Loucy (cell line): ENCODE measurements around the gene UMODL1.

Experiments
- H2AFZ ChIP-seq: fragments of 200-600 bp; sonication (generic); 2 replicates; pipeline ENCODE4 v1.6.0; 2016; ENCODE audit warnings: antibody characterized with exemption, mild to moderate bottlenecking, low read length, moderate library complexity
- H3F3A ChIP-seq: fragments of 200-600 bp; 2 replicates; pipeline ENCODE4 v1.6.0; 2016; ENCODE audit warnings: antibody characterized with exemption, low read depth, mild to moderate bottlenecking
- H3K27me3 ChIP-seq: fragments of 200-600 bp; sonication (generic); 2 replicates; pipeline ENCODE4 v1.6.1; 2014; ENCODE audit warnings: low read length, mild to moderate bottlenecking; ENCODE audit not compliant: insufficient read depth, poor library complexity, severe bottlenecking
- H3K36me3 ChIP-seq: fragments of 200-600 bp; sonication (generic); 2 replicates; pipeline ENCODE4 v1.6.1; 2016; ENCODE audit warnings: low read length; ENCODE audit not compliant: insufficient read depth
- H3K4me1 ChIP-seq: fragments of 200-600 bp; sonication (generic); 2 replicates; pipeline ENCODE4 v1.5.1; 2014; ENCODE audit warnings: low read length, mild to moderate bottlenecking; ENCODE audit not compliant: insufficient read depth, poor library complexity, severe bottlenecking
- H3K4me2 ChIP-seq: fragments of 200-600 bp; sonication (generic); 2 replicates; pipeline ENCODE4 v1.6.0; 2014; ENCODE audit warnings: antibody characterized with exemption, low read length, low read depth, mild to moderate bottlenecking; ENCODE audit not compliant: poor library complexity, severe bottlenecking
- H3K4me3 ChIP-seq: fragments of 200-600 bp; sonication (generic); 2 replicates; pipeline ENCODE4 v1.5.1; 2014; ENCODE audit warnings: low read length, mild to moderate bottlenecking, mixed read lengths; ENCODE audit not compliant: poor library complexity, severe bottlenecking
- H3K79me2 ChIP-seq: fragments of 200-600 bp; sonication (generic); 2 replicates; pipeline ENCODE4 v1.6.1; 2014; ENCODE audit warnings: low read length; ENCODE audit not compliant: insufficient read depth
- H3K9ac ChIP-seq: fragments of 200-600 bp; sonication (generic); 2 replicates; pipeline ENCODE4 v1.6.0; 2014; ENCODE audit warnings: mild to moderate bottlenecking, low read depth, low read length, moderate library complexity; ENCODE audit not compliant: poor library complexity, severe bottlenecking
- H3K9me2 ChIP-seq: fragments of 200-600 bp; sonication (generic); replicated peaks from 2 replicates; pipeline ENCODE4 v1.6.1; 2016; ENCODE audit warnings: low read depth, low read length, mixed read lengths
- H3K9me3 ChIP-seq: fragments of 200-600 bp; sonication (generic); 2 replicates; pipeline ENCODE4 v1.6.1; 2014; ENCODE audit warnings: mild to moderate bottlenecking, antibody characterized with exemption, low read length, low read depth; ENCODE audit not compliant: insufficient read depth
- H4K20me1 ChIP-seq: fragments of 200-600 bp; sonication (generic); 2 replicates; pipeline ENCODE4 v1.6.0; 2014; ENCODE audit warnings: antibody characterized with exemption, low read length, mild to moderate bottlenecking; ENCODE audit not compliant: insufficient read depth, poor library complexity, severe bottlenecking
- EZH2phosphoT487 ChIP-seq: fragments of 200-600 bp; IDR thresholded peaks from 2 replicates; pipeline ENCODE4 v1.6.1; 2018; ENCODE audit warnings: antibody characterized with exemption, mild to moderate bottlenecking, moderate library complexity, borderline replicate concordance
- TF ChIP-seq, protein P1 (sequence below): fragments of 200-600 bp; sonication (generic); conservative IDR thresholded peaks from 2 replicates; pipeline ENCODE4 v1.5.1; 2014; ENCODE audit warnings: mild to moderate bottlenecking, antibody characterized with exemption, low read length

The UMODL1 gene

GRCh38 chr21:42086969-42087368, 15.9 kb downstream of the UMODL1 start:
- Histone ChIP-seq H2AFZ (no peak overlapping the region), H3K4me2 (no peak overlapping the region), H3K36me3 (no peaks in the 10 kb centered on the region), H3K9me2 (no peaks in the 10 kb centered on the region), H3K9ac (no peak overlapping the region), H3K4me3 (no peak overlapping the region), H3K9me3 (no peaks in the 10 kb centered on the region), H3F3A (no peaks in the 10 kb centered on the region), H3K4me1 (peaks cover 14% of the 10 kb centered on the region), H4K20me1 (no peaks in the 10 kb centered on the region), H3K79me2 (no peaks in the 10 kb centered on the region), H3K27me3 (no peaks in the 10 kb centered on the region)
- TF ChIP-seq, protein P1, sequence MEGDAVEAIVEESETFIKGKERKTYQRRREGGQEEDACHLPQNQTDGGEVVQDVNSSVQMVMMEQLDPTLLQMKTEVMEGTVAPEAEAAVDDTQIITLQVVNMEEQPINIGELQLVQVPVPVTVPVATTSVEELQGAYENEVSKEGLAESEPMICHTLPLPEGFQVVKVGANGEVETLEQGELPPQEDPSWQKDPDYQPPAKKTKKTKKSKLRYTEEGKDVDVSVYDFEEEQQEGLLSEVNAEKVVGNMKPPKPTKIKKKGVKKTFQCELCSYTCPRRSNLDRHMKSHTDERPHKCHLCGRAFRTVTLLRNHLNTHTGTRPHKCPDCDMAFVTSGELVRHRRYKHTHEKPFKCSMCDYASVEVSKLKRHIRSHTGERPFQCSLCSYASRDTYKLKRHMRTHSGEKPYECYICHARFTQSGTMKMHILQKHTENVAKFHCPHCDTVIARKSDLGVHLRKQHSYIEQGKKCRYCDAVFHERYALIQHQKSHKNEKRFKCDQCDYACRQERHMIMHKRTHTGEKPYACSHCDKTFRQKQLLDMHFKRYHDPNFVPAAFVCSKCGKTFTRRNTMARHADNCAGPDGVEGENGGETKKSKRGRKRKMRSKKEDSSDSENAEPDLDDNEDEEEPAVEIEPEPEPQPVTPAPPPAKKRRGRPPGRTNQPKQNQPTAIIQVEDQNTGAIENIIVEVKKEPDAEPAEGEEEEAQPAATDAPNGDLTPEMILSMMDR: no peak
- no peak for TF ChIP-seq EZH2phosphoT487

DNA sequence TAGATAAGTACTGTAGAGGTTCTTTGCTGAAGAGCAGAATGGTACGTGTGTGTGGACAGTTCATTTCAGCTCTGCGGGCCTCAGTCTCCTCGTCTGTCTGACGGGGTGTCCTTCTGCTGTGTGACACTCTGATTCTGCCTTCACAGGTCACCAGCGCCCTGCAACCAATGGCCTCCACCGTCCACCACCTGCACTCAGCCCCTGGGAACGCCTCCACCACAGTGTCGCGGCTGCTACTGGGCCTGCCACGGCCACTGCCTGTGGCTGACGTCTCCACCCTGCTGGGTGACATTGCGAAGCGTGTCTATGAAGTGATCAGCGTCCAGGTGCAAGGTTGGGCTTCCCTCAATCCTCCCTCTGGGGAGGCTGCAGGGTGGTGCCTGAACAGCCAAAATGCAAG, 17.0 kb downstream of the UMODL1 start:
- Histone ChIP-seq H3K9me2 (no peaks in the 10 kb centered on the region), H3K4me1 (peaks cover 14% of the 10 kb centered on the region), H3F3A (no peaks in the 10 kb centered on the region), H3K4me2 (no peak overlapping the region), H3K9ac (no peak overlapping the region), H3K79me2 (no peaks in the 10 kb centered on the region), H3K9me3 (no peaks in the 10 kb centered on the region), H3K4me3 (no peak overlapping the region), H4K20me1 (no peaks in the 10 kb centered on the region), H3K27me3 (no peaks in the 10 kb centered on the region), H3K36me3 (no peaks in the 10 kb centered on the region), H2AFZ (no peak overlapping the region)
- no peak for TF ChIP-seq EZH2phosphoT487
- TF ChIP-seq, protein P1: no peak

DNA sequence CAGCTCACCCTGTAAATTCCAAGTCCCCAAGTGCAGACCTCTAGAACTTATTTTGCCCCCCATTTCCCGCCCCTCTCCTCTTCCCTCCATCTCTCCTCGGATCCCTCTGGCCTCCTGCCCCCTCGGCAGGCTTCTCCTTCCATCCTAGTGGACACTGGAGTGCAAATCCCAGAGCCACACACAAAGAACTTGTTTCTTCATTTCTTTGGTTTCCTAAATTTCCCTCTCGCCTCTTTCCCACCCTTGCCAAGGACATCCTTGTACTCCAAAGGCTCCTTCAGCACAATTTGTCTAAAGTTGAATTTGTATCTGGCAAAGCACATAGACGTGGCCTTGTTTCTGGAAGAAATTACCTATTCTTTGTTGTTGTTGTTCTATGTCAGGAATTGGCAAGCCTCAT, 17.5 kb downstream of the UMODL1 start:
- H3K9me2 ChIP-seq: no peaks in the 10 kb centered on the region
- no peak overlapping the region for H3K9ac ChIP-seq
- H3K79me2 ChIP-seq: no peaks in the 10 kb centered on the region
- no peak overlapping the region for H2AFZ ChIP-seq
- H3K36me3 ChIP-seq: no peaks in the 10 kb centered on the region
- peak overlapping the region; percentile 9 for H3K4me2 ChIP-seq
- no peak overlapping the region for H3K4me3 ChIP-seq
- peaks cover 14% of the 10 kb centered on the region for H3K4me1 ChIP-seq
- H4K20me1 ChIP-seq: no peaks in the 10 kb centered on the region
- H3K27me3 ChIP-seq: no peaks in the 10 kb centered on the region
- no peaks in the 10 kb centered on the region for H3F3A ChIP-seq
- H3K9me3 ChIP-seq: no peaks in the 10 kb centered on the region
- no peak for TF ChIP-seq EZH2phosphoT487

DNA sequence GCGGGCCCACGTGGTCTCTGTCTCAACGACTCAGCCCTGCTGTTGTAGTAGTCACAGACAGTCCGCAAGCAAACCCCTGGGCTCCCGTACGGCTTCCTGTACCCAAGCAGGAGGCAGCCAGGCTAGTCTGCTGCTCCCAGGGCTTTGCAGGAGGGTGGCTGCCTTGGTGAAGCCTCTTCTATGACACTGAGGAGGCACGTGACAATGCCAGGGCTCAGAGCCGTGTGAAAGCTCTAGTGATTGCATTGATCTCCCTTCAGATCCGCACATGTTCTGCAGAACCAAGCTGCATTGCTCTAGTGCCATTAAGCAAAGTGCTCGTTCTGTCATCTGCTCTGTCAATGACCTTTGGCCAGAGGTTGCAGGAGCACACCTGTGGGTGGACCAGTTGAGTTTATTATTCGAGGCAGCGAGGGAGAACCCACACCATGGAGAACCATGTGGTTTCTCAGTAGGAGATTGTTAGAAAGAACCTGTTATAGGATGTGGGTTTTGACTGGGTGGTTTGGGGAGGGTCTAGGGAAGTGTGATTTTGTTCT, 18.0 kb downstream of the UMODL1 start:
- no peak for TF ChIP-seq EZH2phosphoT487
- TF ChIP-seq, protein P1: no peak
- Histone ChIP-seq H3K9ac (no peak overlapping the region), H3K4me1 (peaks cover 14% of the 10 kb centered on the region), H3K36me3 (no peaks in the 10 kb centered on the region), H3K4me3 (no peak overlapping the region), H2AFZ (no peak overlapping the region), H3K4me2 (peak overlapping the region; percentile 9), H3K27me3 (no peaks in the 10 kb centered on the region), H3F3A (no peaks in the 10 kb centered on the region), H3K9me2 (no peaks in the 10 kb centered on the region), H3K9me3 (no peaks in the 10 kb centered on the region), H4K20me1 (no peaks in the 10 kb centered on the region), H3K79me2 (no peaks in the 10 kb centered on the region)
